Measurements from ENCODE around the gene VKORC1L1.

GRCh38 chr7:65983965-65984658 is 111.2 kb downstream of the VKORC1L1 start:
- TF ChIP-seq, protein P1, sequence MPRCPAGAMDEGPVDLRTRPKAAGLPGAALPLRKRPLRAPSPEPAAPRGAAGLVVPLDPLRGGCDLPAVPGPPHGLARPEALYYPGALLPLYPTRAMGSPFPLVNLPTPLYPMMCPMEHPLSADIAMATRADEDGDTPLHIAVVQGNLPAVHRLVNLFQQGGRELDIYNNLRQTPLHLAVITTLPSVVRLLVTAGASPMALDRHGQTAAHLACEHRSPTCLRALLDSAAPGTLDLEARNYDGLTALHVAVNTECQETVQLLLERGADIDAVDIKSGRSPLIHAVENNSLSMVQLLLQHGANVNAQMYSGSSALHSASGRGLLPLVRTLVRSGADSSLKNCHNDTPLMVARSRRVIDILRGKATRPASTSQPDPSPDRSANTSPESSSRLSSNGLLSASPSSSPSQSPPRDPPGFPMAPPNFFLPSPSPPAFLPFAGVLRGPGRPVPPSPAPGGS (IDR thresholded peaks at IDR 0.05; ENCODE audit: borderline replicate concordance, insufficient read depth, low read depth, low read length, poor library complexity, severe bottlenecking): no peak
- TF ChIP-seq HDAC6 (IDR thresholded peaks at IDR 0.05; ENCODE audit: unreplicated experiment) (no peak), POLR2AphosphoS5 (IDR thresholded peaks at IDR 0.05; ENCODE audit: low read length) (no peak), EZH2 (IDR thresholded peaks at IDR 0.05; ENCODE audit: borderline replicate concordance, control insufficient read depth, low read depth, low read length) (no peak), RCOR1 (conservative IDR thresholded peaks at IDR 0.05; ENCODE audit: low read depth, low read length) (no peak), EGR1 (IDR thresholded peaks at IDR 0.05; ENCODE audit: borderline replicate concordance in 1 of 2, low read depth in 2 of 2, low read length in 2 of 2) (no peak), EP300 (IDR thresholded peaks at IDR 0.05; ENCODE audit: borderline replicate concordance in 1 of 2, control insufficient read depth in 1 of 2, low read depth in 2 of 2, low read length in 2 of 2) (no peak), MTA3 (IDR thresholded peaks at IDR 0.05; ENCODE audit: borderline replicate concordance, low read length) (no peak), SMAD1 (IDR thresholded peaks at IDR 0.05; ENCODE audit: low read depth, partially characterized antibody) (no peak), ZNF274 (IDR thresholded peaks at IDR 0.05; ENCODE audit: insufficient read depth, insufficient read length) (no peak), KDM1A (IDR thresholded peaks at IDR 0.05; ENCODE audit: borderline replicate concordance) (no peak), JUNB (IDR thresholded peaks at IDR 0.05) (no peak)
- TF ChIP-seq, protein P2, sequence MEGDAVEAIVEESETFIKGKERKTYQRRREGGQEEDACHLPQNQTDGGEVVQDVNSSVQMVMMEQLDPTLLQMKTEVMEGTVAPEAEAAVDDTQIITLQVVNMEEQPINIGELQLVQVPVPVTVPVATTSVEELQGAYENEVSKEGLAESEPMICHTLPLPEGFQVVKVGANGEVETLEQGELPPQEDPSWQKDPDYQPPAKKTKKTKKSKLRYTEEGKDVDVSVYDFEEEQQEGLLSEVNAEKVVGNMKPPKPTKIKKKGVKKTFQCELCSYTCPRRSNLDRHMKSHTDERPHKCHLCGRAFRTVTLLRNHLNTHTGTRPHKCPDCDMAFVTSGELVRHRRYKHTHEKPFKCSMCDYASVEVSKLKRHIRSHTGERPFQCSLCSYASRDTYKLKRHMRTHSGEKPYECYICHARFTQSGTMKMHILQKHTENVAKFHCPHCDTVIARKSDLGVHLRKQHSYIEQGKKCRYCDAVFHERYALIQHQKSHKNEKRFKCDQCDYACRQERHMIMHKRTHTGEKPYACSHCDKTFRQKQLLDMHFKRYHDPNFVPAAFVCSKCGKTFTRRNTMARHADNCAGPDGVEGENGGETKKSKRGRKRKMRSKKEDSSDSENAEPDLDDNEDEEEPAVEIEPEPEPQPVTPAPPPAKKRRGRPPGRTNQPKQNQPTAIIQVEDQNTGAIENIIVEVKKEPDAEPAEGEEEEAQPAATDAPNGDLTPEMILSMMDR (IDR thresholded peaks at IDR 0.05 in 2 of 3, conservative IDR thresholded peaks at IDR 0.05 in 1 of 3; ENCODE audit: control insufficient read depth in 2 of 3, extremely low read depth in 1 of 3, insufficient read depth in 1 of 3, low read depth in 3 of 3, low read length in 3 of 3): no peak
